HFFc6 (cell line): ENCODE measurements around the gene ADGRD2. TPM values are rescaled to one million over a fixed set of nuclear protein-coding genes. Genes with fewer than 3 reads are reported as not detected.

Experiments
- DNase-seq: peaks from one replicate; pipeline ENCODE4 v3.0.0-alpha.2; 2018
- H3K27ac Mint-ChIP-seq: 2 replicates; pipeline ENCODE4 v1.8.0; 2020; ENCODE audit warnings: mild to moderate bottlenecking, mixed read lengths
- H3K27me3 Mint-ChIP-seq: 2 replicates; pipeline ENCODE4 v1.8.0; 2021; ENCODE audit warnings: mild to moderate bottlenecking, moderate library complexity, mixed read lengths; ENCODE audit not compliant: insufficient read depth
- H3K36me3 Mint-ChIP-seq: 2 replicates; pipeline ENCODE4 v1.8.0; 2021; ENCODE audit warnings: low read depth, mixed read lengths
- H3K4me1 Mint-ChIP-seq: 2 replicates; pipeline ENCODE4 v1.8.0; 2020; ENCODE audit warnings: low read depth, mixed read lengths
- H3K4me3 Mint-ChIP-seq: 2 replicates; pipeline ENCODE4 v1.8.0; 2020; ENCODE audit warnings: mild to moderate bottlenecking, moderate library complexity, mixed read lengths
- H3K9me3 Mint-ChIP-seq: 2 replicates; pipeline ENCODE4 v1.8.0; 2020; ENCODE audit warnings: mild to moderate bottlenecking, mixed read lengths
- total RNA-seq, 6 experiments: library from RNA; stranded (reverse); fragmentation: NEBNext Ultra II Directional; extraction: Animal tissue kit (Norgen Biotek cat#: 25700); gene quantifications; 2 replicates in 1 of 6; 3 replicates in 5 of 6; pipeline ENCODE4 v1.2.3, GENCODE V29; 2021
- TF ChIP-seq, protein P1 (sequence below): fragments of 200-600 bp; sonication (generic); IDR thresholded peaks from 2 replicates; pipeline ENCODE4 v1.5.0; 2021; ENCODE audit warnings: antibody characterized with exemption, mild to moderate bottlenecking

Gene ADGRD2
- total RNA-seq, 6 experiments from 2014 or later: not detected

DNA sequence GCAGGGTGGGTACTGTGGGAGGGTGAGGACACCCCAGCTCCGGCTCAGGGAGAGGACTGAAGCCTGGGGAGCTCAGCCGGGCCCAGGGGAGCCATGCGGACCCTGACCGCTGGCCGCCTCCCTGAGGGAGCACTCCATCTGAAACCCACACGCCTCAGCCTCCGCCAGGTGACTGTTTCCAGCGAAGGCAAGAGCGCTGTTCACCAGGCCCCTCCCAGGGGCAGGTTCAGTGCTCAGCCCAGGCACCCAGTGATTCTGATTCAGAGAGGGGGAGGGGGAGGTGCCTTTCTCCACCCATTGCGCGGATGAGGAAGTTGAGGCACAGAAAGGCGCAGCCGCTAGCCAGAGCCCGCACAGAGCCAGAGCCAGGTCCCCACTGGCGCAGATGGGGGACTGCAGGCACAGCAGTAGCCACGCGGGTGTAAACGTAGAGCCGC lies 27.0 kb downstream of the ADGRD2 start:
- H3K4me3 Mint-ChIP-seq: no peak overlapping the region
- peaks cover 23% of the 10 kb centered on the region for H3K27me3 Mint-ChIP-seq

DNA sequence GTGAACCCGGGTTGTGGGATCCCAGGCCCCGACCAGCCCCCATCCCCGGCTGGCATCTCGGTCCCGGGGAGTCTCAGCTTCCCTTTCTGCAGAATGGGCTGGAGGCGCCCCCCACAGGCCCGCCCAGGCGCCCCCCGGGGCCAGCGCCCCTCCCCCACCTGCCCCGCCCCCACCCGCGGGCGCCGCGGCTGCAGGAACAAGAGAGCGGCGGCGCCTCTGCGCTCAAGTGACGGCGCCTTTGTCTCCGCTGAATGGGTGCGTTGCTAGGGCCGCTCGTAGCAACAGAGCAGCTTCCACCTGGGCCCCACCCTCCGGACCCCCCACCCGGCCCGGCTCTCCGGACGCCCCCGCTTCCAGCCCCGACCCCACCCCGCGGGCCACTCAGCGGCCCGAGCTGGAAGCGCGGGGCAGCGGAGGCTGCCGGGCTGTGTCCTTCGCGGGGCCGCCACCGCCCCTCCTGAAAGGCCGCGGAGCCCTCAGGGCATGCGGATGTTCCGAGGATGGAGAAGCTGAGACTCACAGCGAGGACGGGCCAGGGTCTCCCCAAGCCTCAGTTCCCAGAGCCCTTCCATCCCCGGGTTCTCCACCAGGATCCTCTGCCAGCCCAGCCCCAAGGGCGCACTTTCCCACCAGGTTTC lies 27.5 kb downstream of the ADGRD2 start:
- TF ChIP-seq, protein P1, sequence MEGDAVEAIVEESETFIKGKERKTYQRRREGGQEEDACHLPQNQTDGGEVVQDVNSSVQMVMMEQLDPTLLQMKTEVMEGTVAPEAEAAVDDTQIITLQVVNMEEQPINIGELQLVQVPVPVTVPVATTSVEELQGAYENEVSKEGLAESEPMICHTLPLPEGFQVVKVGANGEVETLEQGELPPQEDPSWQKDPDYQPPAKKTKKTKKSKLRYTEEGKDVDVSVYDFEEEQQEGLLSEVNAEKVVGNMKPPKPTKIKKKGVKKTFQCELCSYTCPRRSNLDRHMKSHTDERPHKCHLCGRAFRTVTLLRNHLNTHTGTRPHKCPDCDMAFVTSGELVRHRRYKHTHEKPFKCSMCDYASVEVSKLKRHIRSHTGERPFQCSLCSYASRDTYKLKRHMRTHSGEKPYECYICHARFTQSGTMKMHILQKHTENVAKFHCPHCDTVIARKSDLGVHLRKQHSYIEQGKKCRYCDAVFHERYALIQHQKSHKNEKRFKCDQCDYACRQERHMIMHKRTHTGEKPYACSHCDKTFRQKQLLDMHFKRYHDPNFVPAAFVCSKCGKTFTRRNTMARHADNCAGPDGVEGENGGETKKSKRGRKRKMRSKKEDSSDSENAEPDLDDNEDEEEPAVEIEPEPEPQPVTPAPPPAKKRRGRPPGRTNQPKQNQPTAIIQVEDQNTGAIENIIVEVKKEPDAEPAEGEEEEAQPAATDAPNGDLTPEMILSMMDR: no peak
- H3K27ac Mint-ChIP-seq: no peak overlapping the region
- no peaks in the 10 kb centered on the region for H3K9me3 Mint-ChIP-seq
- DNase-seq: no peak
- H3K27me3 Mint-ChIP-seq: peaks cover 20% of the 10 kb centered on the region
- H3K36me3 Mint-ChIP-seq: no peaks in the 10 kb centered on the region
- H3K4me3 Mint-ChIP-seq: no peak overlapping the region
- H3K4me1 Mint-ChIP-seq: no peaks in the 10 kb centered on the region

More for the DNA sequence above, 27.0 kb downstream of the ADGRD2 start:
- Mint-ChIP-seq H3K4me1 (no peaks in the 10 kb centered on the region), H3K9me3 (no peaks in the 10 kb centered on the region), H3K36me3 (no peaks in the 10 kb centered on the region), H3K27ac (no peak overlapping the region)
- no peak for DNase-seq
- TF ChIP-seq, protein P1: no peak

DNA sequence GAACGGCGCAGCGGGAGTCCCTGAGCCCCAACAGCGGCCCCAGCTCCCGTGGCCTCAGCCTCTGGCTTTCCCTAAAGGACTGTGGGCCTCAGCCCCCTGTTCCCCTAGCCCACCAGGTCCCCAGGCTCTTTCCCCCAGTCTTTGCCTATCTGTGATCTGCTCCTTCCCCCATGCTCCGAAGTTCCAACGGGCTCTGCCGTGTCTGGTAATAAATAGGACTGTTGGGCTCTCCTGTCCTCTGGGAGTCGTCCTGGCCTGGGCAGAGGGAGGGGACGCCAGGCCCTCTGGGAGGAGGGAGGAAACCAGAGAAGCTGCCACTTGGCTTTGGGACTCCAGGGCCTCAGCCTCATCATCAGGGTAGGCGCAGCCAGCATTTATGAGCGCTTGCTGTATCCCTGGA lies 28.1 kb downstream of the ADGRD2 start:
- TF ChIP-seq, protein P1: no peak
- no peaks in the 10 kb centered on the region for H3K36me3 Mint-ChIP-seq
- no peaks in the 10 kb centered on the region for H3K4me1 Mint-ChIP-seq
- H3K27ac Mint-ChIP-seq: no peak overlapping the region
- peaks cover 20% of the 10 kb centered on the region for H3K27me3 Mint-ChIP-seq
- no peaks in the 10 kb centered on the region for H3K9me3 Mint-ChIP-seq
- no peak for DNase-seq
- no peak overlapping the region for H3K4me3 Mint-ChIP-seq

DNA sequence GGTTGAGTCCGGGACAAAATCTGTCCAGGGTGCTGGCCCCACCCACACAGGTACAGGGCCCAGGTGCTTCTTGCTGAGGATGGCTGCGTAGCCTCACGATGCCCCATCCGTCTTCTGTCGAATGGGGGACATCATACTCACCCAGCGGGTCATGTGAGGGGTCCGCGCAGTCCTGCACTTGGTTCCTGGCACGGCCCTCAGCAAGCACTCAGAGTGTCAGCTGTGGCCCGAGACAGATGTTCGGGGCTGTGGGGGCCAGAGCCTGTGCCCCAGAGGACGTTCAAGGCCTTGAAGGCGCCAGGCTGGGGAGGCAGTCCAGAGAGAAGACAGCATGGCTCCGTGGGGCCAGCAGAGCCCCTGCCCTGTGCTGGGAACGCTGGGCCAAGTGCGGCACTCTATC lies 29.1 kb downstream of the ADGRD2 start:
- peaks cover 18% of the 10 kb centered on the region for H3K27me3 Mint-ChIP-seq
- no peaks in the 10 kb centered on the region for H3K9me3 Mint-ChIP-seq
- no peak overlapping the region for H3K4me3 Mint-ChIP-seq
- H3K4me1 Mint-ChIP-seq: no peaks in the 10 kb centered on the region
- no peaks in the 10 kb centered on the region for H3K36me3 Mint-ChIP-seq
- DNase-seq: no peak
- no peak overlapping the region for H3K27ac Mint-ChIP-seq
- TF ChIP-seq, protein P1: no peak

DNA sequence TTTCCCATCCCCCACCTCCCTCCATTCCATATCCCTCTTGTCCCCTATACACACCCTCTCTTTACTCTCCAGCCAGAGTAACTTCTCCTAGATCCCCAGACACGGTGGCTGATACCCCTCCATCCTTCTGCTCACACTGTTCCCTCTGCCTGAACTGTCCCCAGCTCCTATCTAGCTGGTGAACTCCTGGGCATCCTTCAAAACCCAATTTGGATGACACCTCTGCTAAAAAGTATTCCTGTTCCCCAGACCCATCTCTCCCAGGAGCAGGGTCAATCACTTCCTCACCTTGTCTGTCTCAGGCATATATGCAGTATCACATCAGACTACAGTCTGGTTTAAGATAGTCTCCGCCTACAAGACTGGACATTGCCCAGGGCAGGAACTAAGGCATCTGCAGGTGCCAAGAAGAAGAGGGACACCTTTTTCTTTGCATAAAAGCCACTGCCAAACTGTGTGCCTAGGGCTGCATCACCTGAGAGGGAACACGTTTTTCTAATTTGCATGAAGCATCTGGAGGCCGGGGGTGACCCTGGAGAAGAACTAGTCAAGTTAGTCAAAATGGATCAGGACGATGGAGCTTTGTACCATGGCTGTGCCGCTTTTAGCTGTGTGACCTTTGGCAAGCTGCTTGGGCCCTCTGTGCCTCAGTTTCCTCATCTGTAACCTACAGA lies 29.8 kb downstream of the ADGRD2 start:
- H3K4me3 Mint-ChIP-seq: no peak overlapping the region
- peaks cover 21% of the 10 kb centered on the region for H3K27me3 Mint-ChIP-seq
- no peaks in the 10 kb centered on the region for H3K9me3 Mint-ChIP-seq

More for the DNA sequence above, 29.8 kb downstream of the ADGRD2 start:
- H3K27ac Mint-ChIP-seq: no peak overlapping the region
- no peaks in the 10 kb centered on the region for H3K36me3 Mint-ChIP-seq
- no peak for DNase-seq
- H3K4me1 Mint-ChIP-seq: no peaks in the 10 kb centered on the region
- TF ChIP-seq, protein P1: no peak
